Activated effector memory CD4-positive, alpha-beta T cell treated with Interleukin-2 at 50 U/mL for 16 hours (primary cell): ENCODE data around the gene ZMYND11.
A peak's percentile ranks its signal among the peaks of the same experiment; 100 is the strongest.

ENCODE experiments used
- DNase-seq: peaks from one replicate; pipeline ENCODE4 v3.0.0-alpha.2; 2020

Gene ZMYND11

GRCh38 chr10:135132-135600 lies at the start of gene ZMYND11:
ZMYND11 (plus strand) TSS chr10:135455; CDS start chr10:180013, 44,558 bp downstream.
- DNase-seq, result peak; percentile 60

GRCh38 chr10:86031-86430 lies 49.2 kb upstream of the ZMYND11 start:
- DNase-seq, result no peak

GRCh38 chr10:87177-88080 lies 47.8 kb upstream of the ZMYND11 start:
- no peak for DNase-seq

GRCh38 chr10:88253-88652 lies 47.0 kb upstream of the ZMYND11 start:
- DNase-seq, result no peak

GRCh38 chr10:89248-89647 lies 46.0 kb upstream of the ZMYND11 start:
- no peak for DNase-seq

- DNase-seq, result no peak
Observed at GRCh38 chr10:90161-90560, 45.1 kb upstream of the ZMYND11 start.

- DNase-seq, result no peak
Observed at GRCh38 chr10:91313-91712, 43.9 kb upstream of the ZMYND11 start.

GRCh38 chr10:92153-92552 lies 43.1 kb upstream of the ZMYND11 start:
- DNase-seq, result no peak

GRCh38 chr10:92846-93245 lies 42.4 kb upstream of the ZMYND11 start:
- DNase-seq, result no peak

GRCh38 chr10:94613-95012 lies 40.6 kb upstream of the ZMYND11 start:
- no peak for DNase-seq

GRCh38 chr10:95356-96115 lies 39.7 kb upstream of the ZMYND11 start:
- DNase-seq, result no peak

GRCh38 chr10:96466-96865 lies 38.8 kb upstream of the ZMYND11 start:
- DNase-seq, result no peak

- no peak for DNase-seq
Observed at GRCh38 chr10:104416-104815, 30.8 kb upstream of the ZMYND11 start.

- DNase-seq, result no peak
Observed at GRCh38 chr10:104862-105565, 30.2 kb upstream of the ZMYND11 start.

- no peak for DNase-seq
Observed at GRCh38 chr10:105806-106205, 29.4 kb upstream of the ZMYND11 start.

GRCh38 chr10:106740-107139 lies 28.5 kb upstream of the ZMYND11 start:
- DNase-seq, result no peak

GRCh38 chr10:112246-112645 lies 23.0 kb upstream of the ZMYND11 start:
- no peak for DNase-seq

- no peak for DNase-seq
Observed at GRCh38 chr10:124874-125273, 10.4 kb upstream of the ZMYND11 start.

- DNase-seq, result no peak
Observed at GRCh38 chr10:127612-128432, 7.4 kb upstream of the ZMYND11 start.

- no peak for DNase-seq
Observed at GRCh38 chr10:129810-130209, 5.4 kb upstream of the ZMYND11 start.

- no peak for DNase-seq
Observed at GRCh38 chr10:132946-133898, 2.0 kb upstream of the ZMYND11 start.
